ENCODE data around the gene ACSS1.

ACSS1 gene

DNA sequence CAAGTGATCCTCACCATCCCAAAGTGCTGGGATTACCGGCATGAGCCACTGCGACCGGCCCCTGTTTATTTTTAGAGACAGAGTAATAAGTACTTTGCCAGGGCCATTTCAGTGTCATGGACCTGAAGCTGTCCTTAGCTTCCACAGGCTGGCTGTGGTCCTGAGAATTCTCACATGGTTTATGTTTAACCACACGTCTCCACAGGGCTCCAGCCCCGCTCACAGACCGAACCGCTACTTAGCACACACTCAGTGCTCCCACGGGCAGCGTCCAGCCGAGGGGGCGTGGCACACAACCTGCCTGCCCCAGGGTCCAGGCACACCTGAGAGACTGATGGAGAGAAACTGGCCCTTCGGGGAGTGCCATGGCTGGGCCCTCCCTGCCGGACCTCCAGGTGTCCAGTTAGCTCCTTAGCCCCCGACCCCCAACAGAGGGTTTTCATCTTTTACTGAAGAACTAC is 11.7 kb downstream of the ACSS1 start:
- DNase-seq = no peak

DNA sequence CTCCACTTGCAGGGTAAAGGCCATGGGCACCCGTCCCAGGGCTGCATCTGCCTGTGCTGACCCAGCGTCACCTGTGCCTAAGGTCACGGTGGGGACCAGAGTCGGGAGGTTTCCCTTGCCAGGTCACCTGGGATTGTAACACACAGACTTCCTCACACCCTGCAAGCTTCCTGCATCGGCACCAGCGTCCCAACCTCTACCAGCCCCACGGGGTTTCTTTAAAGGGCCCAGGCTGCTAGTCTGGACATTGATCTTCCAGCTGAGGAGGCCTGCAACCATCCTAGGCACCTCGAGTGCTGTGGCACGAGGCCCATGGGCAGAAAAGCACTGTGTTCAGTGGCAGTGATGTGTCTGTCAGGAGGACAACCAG is 12.6 kb downstream of the ACSS1 start:
- DNase-seq = no peak

DNA sequence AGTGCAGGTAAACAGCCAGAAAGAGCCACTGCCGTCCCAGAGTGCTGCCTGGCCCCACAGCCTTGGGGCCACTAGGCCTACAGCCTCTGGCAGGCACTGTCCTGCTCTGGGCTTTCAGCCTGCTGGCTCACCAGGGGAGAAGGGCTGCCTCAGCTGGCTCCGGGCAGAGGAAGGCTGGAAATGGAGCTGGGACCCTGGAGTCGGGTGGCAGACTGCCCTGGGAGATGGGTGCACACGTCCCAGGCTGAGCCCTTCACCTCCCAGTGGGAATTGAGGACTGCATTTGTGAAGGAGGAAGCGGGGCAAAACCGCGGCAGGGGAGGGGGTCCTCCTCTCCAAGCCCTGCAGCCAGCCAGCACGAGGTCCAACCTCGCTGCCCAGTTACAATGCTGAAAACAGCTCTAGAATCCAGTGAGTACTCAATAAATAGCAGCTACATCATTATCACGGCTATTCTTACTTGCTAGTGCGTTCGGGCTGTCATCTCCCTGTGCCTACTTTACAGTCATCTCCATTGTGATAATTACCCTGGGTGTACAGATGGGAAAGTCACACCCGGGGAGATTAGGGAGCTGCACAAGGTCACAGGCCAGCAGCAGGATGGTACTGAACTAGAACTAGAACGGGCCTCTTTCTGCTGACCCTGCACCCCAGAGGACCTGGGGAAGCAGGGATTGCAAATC is 13.1 kb downstream of the ACSS1 start:
- DNase-seq = no peak

DNA sequence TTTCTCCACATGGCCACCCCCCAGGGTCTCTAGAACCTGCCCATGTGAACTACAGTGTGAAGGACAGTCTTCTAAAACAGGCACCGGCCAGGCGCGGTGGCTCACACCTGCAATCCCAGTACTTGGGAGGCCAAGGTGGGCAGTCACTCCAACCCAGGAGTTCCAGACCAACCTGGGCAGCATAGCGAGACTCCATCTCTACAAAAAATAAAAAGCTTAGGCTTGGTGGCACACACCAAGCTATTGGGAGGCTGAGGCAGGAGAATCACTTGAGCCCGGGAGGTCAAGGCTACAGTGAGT is 13.7 kb downstream of the ACSS1 start:
- no peak for DNase-seq

DNA sequence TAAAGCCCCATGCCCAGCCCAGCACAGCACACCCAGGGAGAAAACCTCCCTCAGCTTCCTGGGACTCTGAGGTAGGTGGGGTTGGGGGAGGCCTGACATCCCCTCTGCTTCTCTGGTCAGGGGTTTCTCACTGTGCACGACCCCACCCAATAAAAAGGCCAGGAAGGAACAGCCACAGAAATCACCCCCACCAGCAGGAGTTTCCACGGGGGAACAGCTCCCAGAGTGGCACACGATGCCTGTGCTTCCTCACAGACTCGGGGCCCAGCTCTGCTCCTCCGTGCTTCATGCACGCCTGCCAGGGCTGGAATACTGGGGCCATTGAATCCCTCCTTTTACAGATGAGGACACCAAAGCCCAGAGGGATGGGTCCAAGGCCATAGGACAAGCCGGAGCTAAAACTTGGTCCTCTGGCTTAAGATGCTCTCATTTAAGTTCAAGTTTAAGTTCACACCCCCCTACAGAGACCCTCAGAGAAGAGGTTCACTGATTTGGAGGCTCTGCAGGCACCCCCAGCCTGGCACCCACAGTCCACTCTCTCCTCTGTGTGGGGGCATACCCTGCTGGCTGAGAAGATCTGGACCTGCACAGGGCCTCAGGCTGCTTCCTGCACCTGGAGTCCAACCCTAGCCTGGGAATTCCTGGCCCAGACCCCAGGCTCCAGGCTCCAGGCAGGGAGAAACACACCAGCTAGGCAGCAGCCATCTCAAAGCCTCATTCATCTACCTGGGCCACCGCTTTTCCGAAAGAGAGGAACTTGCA is 14.3 kb downstream of the ACSS1 start:
- DNase-seq = no peak

DNA sequence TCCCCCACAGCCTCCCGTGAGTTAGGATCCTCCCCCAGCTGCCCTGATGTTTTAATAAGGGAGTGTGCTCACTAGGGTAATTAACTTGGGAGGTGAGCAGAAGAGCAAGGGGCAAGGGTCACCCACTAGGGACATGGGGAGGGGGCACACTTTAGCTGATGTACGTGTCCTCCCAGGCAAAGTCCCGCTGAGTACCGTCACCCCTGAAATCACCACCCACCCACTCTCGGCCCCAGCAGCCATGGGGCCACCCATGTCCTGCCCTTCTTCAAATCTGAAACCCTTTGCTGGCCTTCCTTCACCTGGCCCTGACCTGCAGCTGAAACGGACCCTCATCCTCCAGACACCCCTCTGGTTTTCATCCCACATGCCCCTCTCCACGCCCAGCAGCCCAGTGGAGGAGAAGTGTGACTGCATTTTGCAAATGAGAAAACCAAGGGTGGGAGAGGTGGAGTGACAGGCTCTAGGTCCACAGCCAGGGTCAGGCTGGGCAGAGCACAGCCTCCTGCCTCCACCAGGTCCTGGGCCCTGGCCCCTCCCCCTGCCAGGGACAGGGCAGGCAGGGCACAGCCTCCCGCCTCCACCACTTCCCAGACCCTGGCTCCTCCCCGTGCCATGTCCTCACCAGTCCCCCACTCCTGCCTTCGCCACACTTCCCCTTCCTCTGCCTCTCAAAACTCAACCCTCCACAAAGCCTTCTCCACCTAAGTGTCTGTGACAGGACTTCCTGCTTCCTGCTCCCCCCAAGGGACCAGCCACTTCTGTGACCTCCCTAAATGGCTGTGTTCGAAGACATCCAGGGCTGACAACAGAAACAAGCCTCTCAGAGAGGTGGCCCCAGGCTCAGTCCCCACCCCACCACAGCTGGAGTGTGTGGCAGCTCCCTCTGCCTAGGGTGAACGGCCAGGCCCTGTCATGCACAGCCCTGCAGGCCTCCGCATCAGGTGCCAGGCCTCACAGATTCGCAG is 15.1 kb downstream of the ACSS1 start:
- peak; percentile 58 to 61 for DNase-seq

DNA sequence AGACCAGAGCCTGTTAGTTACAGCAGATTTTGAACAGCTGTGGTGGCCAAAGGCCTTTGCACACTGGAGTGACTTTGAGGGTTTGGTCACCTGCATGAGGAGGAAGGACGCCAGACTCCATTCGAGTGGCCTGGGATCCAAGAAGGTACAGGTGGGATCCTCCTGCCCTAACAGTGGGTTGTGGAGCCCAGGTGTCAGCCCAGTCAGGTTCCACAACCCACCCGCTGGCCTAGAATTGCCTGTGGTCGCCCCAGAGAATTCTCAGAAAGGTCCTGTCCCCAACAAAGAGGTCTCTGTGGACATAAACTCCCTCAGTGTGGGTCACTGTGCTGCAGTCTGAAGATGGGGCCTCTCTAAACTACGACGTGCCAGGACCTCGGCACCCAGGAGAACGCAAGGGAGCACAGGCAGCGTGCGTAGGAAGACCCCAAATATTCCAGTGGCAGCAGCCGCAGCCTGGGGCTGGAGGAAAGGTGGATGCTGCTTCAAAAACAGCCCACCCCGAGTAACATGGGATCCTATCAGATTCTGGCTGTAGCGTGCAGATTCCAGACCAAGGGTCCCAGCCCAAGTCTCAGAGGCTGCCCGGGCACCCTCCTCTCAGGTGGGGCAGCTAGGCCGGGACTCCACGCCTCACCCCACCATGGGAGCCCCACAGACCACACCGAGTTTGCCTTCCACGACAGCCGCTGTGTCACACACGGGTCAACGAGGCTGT is 16.0 kb downstream of the ACSS1 start:
- DNase-seq = no peak

DNA sequence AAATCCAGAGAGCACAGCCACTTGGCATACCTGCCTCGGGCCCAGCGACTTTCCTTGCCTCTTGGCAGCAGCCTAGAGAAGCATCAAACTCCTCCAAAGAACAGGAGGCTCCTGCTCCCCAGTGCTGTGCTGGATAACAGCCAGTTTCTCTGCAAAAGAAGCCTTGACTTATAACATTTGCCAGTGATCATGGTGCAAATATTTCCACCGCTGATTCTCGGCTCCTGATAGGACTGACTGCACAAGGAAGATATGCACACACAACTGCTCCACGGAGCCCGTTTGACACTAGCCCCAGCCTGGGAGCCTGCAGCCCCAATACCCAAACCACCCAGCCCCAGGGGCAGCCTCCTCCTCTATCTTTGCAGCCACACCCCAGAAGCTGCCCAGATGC is 17.5 kb downstream of the ACSS1 start:
- DNase-seq = no peak

DNA sequence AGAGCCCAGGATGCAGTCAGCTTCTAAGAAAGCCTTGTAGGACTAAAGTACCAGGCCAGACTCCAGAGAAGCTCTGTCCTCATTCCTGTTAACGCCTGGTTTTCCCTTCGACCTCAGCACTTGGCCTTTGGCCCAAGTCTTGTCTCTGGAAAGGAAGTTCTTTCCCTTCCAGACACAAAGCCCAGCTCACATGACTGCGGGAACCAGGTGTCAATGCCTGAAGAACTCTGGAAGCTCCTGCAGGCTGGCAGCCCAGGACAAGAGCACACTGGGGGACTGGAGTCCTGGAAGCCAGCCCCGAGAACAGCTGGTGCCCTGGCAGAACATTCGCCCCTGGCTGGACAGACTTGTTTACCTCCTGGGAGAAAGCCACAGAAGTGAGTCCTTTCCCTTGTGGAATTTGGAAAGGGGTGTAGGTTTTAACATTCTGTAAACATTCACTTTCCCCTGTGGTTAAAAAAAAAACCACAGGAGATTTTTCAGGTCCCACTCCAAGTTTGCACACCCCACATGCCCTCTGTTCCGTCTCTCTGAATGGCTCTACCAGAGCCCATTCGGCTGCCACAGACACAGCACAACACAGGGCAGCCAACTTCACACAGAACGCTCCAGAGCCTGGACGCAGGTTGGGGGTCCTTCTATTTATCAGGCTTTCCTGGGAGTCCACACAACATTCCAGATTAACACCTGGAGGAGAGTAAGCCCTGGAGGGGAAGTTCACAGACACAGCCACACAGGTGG is 18.1 kb downstream of the ACSS1 start:
- no peak for DNase-seq

DNA sequence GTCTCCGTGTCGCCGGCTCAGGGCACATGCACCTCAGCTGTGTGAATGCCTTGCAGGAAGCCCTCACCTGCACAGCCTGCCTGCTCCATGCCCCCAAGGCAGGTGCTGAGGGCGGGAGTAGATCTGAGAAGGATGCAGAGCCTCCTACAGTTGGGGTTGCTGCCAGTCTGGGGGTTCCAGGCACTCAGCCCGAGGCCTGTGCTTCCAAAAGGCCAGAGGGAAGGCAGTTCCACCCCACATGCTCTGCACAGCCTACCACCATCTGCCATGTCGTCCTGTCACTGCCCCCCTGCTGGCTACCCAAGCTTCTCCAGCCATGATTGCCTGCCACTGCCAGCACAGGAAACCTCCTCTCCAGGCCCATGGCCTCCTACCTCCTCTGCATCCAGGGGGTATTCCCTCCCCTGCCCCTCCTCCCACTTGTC is 19.3 kb downstream of the ACSS1 start:
- DNase-seq = no peak

DNA sequence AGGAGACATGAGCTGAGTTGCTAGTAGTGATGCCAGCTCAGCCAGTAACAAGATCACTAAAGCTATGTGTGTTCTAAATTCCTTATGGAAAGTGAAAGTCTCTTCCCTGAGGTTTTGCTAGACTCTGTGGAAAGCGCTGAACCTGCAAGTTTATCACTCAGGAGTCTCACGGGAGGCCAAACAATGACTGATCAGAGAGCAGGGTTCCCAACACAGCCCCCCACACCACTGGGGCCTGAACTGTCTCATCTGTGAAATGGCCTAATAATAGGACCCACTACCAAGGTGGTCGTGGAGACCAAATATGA is 19.9 kb downstream of the ACSS1 start:
- DNase-seq = no peak

DNA sequence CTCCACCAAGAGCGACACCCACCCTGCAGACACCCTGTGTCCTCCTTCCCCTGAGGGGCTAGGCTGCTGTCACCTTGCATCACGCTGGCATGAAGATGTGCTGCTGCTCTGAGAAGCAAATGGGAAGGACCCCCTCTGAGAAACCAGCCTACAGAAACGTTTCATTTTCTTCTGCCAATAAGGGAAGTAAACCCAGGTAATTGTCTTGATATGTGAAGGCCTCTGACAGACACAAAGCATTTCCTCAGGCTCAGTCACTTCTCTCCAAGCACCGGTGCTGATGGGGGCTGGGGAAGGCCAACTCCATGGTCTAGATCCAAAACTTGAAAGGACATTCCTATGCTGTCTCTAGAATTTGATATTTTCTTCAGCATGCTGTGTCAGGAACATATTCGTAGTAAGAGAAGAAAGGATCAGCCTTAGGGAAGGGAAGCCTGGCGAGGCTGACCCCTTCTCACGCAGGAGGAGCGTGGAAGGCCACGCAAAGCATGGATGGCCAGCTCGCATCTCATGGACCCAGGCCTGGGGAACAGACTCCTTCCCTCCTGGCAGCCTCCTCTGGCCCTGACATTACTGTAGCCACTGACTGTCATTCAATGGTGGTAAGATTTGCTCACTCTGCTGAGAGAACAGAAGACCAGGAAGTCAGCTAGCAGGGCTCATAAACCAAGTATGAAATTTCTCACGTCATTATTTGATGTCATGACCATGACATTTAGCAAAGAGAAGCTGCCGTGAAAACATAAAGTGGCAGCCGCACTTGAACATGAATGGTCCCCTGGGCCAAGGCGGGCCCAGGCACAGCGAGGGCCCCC is 20.4 kb downstream of the ACSS1 start:
- no peak for DNase-seq

DNA sequence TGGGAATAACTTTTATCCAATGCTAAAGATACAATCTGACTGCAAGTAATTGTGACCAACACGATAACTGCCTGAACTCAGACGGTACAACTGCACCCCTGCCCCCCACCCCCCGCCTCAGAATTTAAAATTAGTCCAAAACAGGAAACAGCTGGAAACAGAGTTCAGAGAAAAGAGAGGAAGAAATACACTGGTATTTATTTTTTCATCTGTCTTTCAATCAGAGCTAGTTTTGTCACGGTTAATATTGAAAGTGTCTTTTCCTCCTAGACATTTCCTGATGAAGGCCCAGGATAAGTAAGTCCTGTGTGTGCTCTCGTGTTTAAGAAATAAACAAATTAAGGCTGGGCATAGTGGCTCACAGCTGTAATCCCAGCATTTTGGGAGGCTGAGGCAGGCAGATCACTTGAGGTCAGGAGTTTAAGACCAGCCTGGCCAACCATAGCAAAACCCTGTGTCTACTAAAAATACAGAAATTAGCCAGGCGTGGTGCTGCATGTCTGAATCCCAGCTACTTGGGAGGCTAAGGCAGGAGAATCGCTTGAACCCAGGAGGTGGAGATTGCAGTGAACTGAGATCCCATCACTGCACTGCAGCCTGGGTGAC is 21.5 kb downstream of the ACSS1 start:
- DNase-seq = no peak

DNA sequence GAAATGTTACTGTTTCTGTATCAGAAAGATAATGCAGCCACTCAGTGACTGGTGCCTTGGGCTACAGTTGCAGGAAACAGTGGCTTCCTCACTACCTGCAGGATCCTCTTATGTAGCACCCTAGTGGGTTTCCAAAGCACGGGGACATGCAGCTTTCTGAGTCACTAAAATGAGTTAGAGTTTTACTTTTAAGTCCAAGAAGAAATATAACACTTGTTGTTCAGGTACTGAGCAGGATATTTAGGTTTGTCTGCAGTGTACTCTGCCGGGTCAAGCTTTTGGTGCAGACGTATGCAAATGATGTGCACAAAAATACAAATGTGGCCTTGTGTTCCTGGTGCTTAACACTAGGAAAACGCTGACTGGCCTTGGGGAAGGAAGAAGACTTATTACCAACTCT is 22.0 kb downstream of the ACSS1 start:
- no peak for DNase-seq

DNA sequence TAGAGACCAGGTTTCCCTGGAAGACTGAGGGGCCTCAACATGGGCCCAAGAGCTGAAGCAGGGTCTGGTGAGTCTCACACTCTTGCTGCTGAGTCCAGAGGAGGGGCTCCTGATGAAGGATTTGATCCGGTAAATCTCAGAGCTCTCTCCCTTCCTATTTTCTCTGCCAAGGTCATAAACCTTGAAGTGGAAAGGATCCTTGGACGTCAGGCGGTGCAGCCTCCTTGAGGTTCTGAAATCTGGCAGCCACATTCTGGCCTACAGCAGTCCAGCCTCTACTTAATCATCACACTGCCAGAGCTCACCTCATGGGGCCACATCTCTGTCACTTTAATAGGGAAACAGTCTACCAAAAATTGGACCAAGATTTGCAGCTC is 24.0 kb downstream of the ACSS1 start:
- no peak for DNase-seq

DNA sequence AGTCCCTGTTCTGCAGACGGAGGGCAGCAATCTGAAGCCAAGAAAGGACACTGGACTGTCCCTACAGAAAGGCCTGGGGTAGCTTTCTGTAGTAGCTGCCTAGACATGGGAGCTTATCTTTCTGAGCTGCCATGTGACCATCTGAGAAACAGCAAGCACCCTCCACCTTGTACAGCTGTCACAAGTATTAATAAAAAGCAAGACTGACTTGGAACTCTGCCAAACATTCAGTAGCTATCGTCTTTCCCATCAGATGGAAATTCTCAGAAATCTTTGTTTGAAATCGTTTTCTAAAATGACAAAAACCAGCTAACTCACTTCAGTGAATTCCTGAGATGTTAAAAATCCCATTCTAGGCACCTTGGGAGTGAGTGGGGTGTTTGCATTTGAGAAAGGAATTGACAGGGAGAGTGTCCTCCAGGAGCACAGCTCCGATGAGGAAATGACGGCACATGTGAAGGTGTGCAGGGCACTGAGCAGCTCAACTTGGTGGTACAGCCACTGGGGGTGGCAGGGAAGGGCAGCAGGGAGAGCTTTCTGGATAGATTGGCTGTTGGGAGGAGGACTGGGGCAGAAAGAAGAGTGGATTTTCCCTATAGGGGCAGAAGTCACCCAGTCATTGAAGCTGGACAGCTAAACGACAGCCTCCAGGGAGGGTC is 24.5 kb downstream of the ACSS1 start:
- no peak for DNase-seq

DNA sequence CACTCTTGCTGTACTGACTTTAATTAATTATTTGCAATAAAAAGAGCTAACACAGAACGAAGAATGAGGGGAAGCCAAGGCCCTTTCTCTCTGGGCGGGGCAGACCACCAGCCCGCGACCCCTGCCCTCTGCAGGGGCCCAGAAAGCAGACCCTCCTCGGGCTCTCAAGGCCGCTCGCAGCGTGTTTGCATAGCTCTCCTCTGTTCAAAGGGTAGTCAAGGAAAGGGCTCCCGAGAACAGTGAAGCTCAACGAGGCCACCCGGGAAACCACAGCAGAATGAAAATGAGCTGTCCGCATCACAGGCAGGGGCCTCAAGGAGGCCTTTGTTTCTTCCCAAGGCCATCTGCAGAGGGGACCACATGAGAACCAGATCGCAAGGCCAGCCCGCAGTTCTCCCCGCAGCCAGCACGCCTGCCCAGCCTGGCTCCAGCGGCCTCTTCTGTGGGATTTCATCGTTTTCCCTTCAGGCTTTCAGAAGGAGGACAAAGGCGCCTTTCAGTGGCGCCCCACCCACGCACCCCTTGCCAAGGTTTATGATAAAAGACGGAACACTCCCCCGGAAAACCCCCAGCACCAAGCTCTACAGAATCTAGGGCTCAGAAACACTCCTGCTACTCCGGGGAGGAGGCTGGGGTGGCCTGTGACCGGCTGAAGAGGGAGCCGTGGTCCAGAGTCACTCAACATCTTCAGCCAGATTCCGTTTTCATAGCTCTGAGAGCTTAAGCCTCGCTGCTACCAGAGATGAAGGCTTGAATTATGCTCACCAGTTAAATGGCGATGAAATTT is 25.3 kb downstream of the ACSS1 start:
- no peak for DNase-seq

DNA sequence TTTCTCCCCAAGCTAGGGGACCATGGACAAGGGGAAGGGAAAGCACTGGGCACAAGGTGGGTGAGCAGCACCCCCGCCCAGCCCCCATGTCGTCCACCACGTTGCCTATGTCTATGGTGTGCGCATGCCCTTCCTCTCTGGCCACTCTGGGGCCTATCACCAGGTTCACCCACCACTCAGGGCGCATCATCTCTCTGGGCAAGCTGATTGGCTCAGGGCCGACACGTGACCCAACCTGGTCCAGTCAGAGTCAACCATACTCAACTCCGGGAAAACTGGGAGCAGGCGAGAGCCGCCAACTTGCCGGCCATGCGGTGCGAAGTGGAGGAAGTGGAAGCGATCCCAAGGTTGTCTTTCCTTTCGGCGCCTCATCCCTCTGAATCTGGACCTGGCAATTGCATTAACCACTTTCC is 25.9 kb downstream of the ACSS1 start:
- no peak for DNase-seq

DNA sequence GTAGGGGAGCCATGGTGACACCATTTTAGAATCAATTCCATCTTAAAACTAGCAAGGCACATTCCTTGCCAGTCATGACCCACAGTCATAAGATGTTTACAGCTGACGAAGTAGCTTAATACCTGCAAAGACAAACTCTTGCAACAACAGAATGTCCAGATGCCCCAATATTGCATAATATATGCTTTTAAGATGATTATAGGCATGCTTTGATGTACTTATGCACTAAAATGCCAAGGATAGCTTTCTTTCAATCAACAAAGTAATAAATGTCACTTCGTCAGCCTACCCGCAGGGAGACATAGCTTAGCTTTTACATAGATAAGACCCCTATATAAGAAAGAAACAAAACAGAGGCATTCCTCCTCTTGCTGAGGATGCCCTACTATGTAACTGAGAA is 26.7 kb downstream of the ACSS1 start:
- DNase-seq = no peak
